Activated B cell treated with CpG ODN at 0.5 μM for 24 hours (primary cell): ENCODE data around the gene TFIP11. TPM values are rescaled to one million over a fixed set of nuclear protein-coding genes. Genes with fewer than 3 reads are reported as not detected.

Experiments used
- ATAC-seq: fragments of 200-7000 bp; cut with Tn5 transposase; one replicate; pipeline ENCODE4 v1.10.0; 2021; ENCODE audit warnings: low read depth, mild to moderate bottlenecking, moderate library complexity
- CTCF ChIA-PET: fragments of 350-600 bp; sonication (Branson Sonifier 250); formaldehyde crosslinking; loops from one replicate; lab custom pipeline; 2021; ENCODE audit warnings: antibody characterized with exemption; lab: Charles Lee
- POLR2A ChIA-PET: fragments of 350-600 bp; sonication (Branson Sonifier 250); formaldehyde crosslinking; loops from one replicate; lab custom pipeline; 2021; ENCODE audit warnings: antibody characterized with exemption; lab: Charles Lee
- DNase-seq: peaks from one replicate; pipeline ENCODE4 v3.0.0; 2022
- H3K27ac Mint-ChIP-seq: one replicate; pipeline ENCODE4 v1.8.0; 2020; ENCODE audit warnings: mixed read lengths
- H3K27me3 Mint-ChIP-seq: one replicate; pipeline ENCODE4 v1.8.0; 2021; ENCODE audit warnings: mixed read lengths
- H3K36me3 Mint-ChIP-seq: one replicate; pipeline ENCODE4 v1.8.0; 2021; ENCODE audit warnings: low read depth, mixed read lengths
- H3K4me1 Mint-ChIP-seq: one replicate; pipeline ENCODE4 v1.8.0; 2021; ENCODE audit warnings: mixed read lengths
- H3K4me3 Mint-ChIP-seq: one replicate; pipeline ENCODE4 v1.8.0; 2020; ENCODE audit warnings: mild to moderate bottlenecking, mixed read lengths
- H3K9me3 Mint-ChIP-seq: one replicate; pipeline ENCODE4 v1.8.0; 2020; ENCODE audit warnings: mixed read lengths
- CTCF ChIP-seq: fragments of 200-600 bp; IDR thresholded peaks from one replicate; pipeline ENCODE4 v1.8.0; 2022; ENCODE audit warnings: antibody characterized with exemption, mild to moderate bottlenecking
- intact Hi-C: fragments of 100-400 bp; cut with micrococcal nuclease; formaldehyde crosslinking; loops from one replicate; pipeline ENCODE4 v1.15.1; 2024
- total RNA-seq: library from RNA; stranded (reverse); gene quantifications from 2 replicates; pipeline ENCODE4 v1.2.3, GENCODE V29; 2022

Gene TFIP11
- total RNA-seq, 1 donor from 2014 or later = 59.0 TPM

DNA sequence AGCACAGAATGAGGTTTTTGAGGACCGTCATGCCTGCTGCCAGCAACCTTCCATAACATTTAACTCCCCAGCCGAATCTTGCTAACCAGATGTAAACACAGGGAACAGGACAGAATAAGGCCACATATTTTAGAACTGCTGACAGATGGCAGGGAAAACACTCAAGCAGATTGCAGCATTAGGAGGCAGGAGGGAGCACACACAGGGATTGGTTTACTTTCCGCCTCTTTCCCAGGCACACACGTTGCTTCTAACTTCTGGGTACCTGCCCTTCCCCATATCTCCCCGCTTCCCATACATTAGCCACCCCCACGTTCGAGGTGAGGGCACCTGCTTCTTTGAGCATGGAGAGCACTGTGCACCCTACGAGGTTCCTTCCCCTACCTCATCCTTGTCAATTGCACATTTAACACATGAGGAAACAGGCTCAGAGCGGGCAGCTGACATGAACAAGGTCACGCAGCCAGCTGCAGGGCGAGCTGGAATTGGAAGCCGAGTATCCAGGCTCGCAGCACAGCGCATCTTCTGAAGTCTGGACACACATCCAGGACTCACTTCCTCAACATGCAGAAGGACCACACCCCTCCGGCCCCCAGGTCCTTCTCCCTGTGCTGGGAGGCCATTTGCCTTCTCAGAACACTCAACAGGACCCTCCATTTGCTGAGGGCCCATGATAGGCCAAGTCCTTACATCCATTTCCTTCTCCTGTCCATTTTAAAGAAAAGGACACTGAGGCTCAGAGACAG lies 64.5 kb downstream of the TFIP11 start:
- peaks cover 79% of the 10 kb centered on the region for H3K36me3 Mint-ChIP-seq

DNA sequence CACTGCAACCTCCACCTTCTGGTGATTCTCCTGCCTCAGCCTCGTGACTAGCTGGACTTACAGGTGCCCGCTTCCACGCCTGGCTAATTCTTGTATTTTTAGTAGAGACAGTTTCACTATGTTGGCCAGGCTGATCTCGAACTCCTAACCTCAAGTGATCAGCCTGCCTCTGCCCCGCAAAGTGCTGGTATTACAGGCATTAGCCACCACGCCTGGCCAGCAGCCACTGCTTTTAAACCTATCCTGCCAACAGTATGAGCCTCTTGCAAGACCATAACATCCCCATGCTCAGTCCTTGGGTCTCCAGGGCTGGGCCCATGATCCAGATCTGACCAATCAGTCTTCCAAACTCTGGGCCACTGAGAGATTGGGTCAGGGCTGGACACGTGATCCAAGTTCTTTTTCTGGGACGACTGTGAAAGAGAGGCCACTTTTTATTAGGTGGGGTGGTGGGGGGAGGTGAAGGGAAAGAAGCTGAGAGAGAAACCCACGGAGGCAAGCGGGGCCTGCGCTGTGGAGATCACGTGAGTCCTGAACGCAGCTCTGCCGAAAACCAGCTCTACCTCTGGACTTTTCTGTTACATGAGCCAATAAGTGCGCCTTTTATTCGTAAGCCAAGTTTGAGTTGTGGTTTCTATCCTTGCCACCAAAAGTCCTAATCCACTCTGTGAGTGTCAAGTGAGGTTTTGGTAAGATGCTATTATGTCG lies 65.3 kb downstream of the TFIP11 start:
- Mint-ChIP-seq H3K27ac (no peak overlapping the region), H3K27me3 (no peaks in the 10 kb centered on the region), H3K36me3 (peaks cover 78% of the 10 kb centered on the region), H3K4me1 (peaks cover 8% of the 10 kb centered on the region), H3K4me3 (no peak overlapping the region), H3K9me3 (no peaks in the 10 kb centered on the region)
- intact Hi-C loops = no loop called here
- ChIA-PET POLR2A (no interaction called here), CTCF (no interaction called here)
- ATAC-seq = no peak
- TF ChIP-seq CTCF = no peak
- DNase-seq = no peak

More for the DNA sequence above, 64.5 kb downstream of the TFIP11 start:
- intact Hi-C loops = no loop called here
- POLR2A ChIA-PET = no interaction called here
- DNase-seq (no peak), ATAC-seq (no peak)
- H3K27ac Mint-ChIP-seq = no peak overlapping the region
- CTCF ChIA-PET = no interaction called here
- no peaks in the 10 kb centered on the region for H3K9me3 Mint-ChIP-seq
- no peak for TF ChIP-seq CTCF
- peaks cover under 1% of the 10 kb centered on the region for H3K4me1 Mint-ChIP-seq
- no peaks in the 10 kb centered on the region for H3K27me3 Mint-ChIP-seq
- H3K4me3 Mint-ChIP-seq = no peak overlapping the region

DNA sequence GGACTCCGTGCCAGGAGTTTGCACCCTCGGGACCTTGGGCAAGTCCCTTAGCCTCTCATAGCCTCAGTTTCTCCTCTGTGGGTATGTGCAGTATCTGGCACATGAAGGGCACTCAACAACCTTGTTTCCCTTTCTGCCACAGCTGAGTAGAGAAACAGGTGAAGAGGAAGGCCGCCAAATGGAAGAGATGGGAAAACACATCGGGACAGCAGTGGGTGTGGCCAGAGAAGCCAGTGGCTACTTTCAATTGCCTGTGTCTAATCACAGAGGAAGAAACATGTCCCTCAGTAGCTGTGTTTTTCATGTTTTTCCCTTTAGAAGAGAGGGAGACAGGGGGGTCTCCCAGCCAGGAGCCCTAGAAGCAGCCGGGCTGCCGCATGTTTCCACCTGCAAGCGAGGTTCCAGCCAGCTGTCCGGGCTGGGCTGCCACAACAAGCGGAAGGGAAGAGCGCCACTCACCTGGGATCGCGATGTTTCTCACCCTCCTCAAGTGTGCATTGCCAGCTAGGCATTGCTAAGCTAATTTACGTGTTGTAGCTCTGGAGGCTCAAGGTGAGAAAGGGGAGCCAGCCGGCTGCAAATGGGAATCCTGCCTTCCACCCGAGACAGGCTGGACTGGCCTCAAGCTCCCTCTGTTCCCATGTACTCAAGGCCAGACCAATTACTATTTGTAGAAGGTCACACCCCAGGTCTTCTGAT lies 66.5 kb downstream of the TFIP11 start:
- DNase-seq (no peak), ATAC-seq (no peak)
- Mint-ChIP-seq H3K4me1 (peaks cover 13% of the 10 kb centered on the region), H3K4me3 (no peak overlapping the region), H3K27ac (no peak overlapping the region), H3K27me3 (no peaks in the 10 kb centered on the region), H3K9me3 (no peaks in the 10 kb centered on the region), H3K36me3 (peaks cover 67% of the 10 kb centered on the region)
- CTCF ChIA-PET = no interaction called here
- POLR2A ChIA-PET = no interaction called here
- no peak for TF ChIP-seq CTCF
- intact Hi-C loops = no loop called here

DNA sequence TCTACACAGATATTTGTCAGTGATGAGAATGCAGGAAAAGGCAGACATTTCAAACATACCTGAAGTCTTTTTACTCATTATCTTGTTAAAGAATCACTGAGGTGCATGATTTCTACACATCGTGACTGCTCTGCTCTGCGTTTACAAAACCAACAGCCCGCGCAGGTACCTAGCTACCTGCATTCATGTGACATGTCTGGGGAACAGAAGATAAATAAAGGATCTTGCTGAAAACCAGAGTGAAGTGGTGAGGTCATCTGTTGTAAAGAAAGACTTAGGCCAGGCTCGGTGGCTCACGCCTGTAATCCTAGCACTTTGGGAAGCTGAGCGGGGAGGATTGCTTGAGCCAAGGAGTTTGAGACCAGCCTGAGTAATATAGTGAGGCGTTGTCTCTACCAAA lies 67.5 kb downstream of the TFIP11 start:
- no peaks in the 10 kb centered on the region for H3K9me3 Mint-ChIP-seq
- no peak for DNase-seq
- ChIA-PET CTCF (no interaction called here), POLR2A (no interaction called here)
- H3K36me3 Mint-ChIP-seq = peaks cover 60% of the 10 kb centered on the region
- peaks cover 15% of the 10 kb centered on the region for H3K4me1 Mint-ChIP-seq
- H3K27ac Mint-ChIP-seq = no peak overlapping the region
- H3K4me3 Mint-ChIP-seq = no peak overlapping the region
- H3K27me3 Mint-ChIP-seq = no peaks in the 10 kb centered on the region
- intact Hi-C loops = no loop called here
- TF ChIP-seq CTCF = no peak
- no peak for ATAC-seq
